ENCODE results near the gene SLC9A8. TPM values are rescaled to one million over a fixed set of nuclear protein-coding genes. Genes with fewer than 3 reads are reported as not detected.

Gene SLC9A8
- total and polyA plus RNA-seq, 9 of the 15 experiments (the other 6 are each of a cell fraction or from before 2014, with no cell fraction given): 0.56 to 9.7 (median 5.0) TPM

DNA sequence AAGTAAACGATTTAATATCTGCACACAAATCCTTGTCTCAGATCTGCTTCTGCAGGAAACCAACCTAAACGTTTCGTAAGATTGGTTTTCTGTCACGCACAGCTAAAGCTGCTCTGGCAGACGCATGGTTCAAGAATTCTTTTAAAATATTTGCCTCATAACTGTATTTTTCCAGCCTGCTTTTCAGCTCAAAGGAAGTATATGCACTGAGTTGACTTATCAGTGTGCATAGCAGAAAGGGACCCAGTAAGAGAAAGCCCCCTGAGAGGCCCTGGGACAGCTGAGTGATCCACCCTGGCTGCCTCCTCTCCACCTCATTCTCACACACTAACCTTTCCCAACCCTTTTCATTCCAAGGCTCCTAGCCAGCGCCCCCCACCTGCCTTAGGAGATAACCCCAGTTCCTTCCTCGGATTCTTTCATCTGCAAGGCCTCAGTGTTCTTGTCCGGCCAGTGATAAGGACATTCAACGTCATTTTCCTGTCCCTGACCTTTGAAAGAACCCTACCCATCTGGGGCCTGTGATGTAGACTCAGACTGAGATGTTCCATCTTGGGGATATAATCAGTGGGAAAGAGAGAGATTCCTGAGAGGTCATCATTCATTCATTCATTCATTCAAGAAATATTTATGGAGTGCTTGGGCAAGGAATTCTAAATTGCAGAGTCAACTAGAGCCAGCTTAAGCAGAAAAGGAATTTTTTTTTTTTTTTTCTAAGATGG lies 22.4 kb upstream of the SLC9A8 start (continued):
- TF ChIP-seq CBX8 (IDR thresholded peaks at IDR 0.05; ENCODE audit: borderline replicate concordance, extremely low read depth, low read depth, low read length, poor library complexity, severe bottlenecking) (no peak), MTA1 (IDR thresholded peaks at IDR 0.05; ENCODE audit: borderline replicate concordance) (peak; percentile 86), FUS (optimal IDR thresholded peaks at IDR 0.05; ENCODE audit: low read depth, low read length) (no peak), KHSRP (IDR thresholded peaks at IDR 0.05) (peak; percentile 69; the same call in 1 of the 2 replicates), SAFB (IDR thresholded peaks at IDR 0.05; ENCODE audit: borderline replicate concordance, low read depth, low read length) (no peak), PCBP2 (IDR thresholded peaks at IDR 0.05; ENCODE audit: low read depth, low read length, poor library complexity, severe bottlenecking) (no peak), CBX3 (IDR thresholded peaks at IDR 0.05; ENCODE audit: borderline replicate concordance in 1 of 2, low read length in 2 of 2) (peak in 1 of 2 experiments; percentile 85; a peak in 2 of 3 replicates), TAF1 (IDR thresholded peaks at IDR 0.05; ENCODE audit: control insufficient read depth, extremely low read depth, insufficient read depth, low read length, severe bottlenecking) (peak; percentile 50), PTTG1 (tag; IDR thresholded peaks at IDR 0.05; ENCODE audit: low read depth) (peak; percentile 62; the same call in 1 of the 2 replicates), NCOA6 (IDR thresholded peaks at IDR 0.05) (no peak), ZNF121 (CRISPR knock-in tag; conservative IDR thresholded peaks at IDR 0.05) (no peak)
- TF ChIP-seq, protein P1, sequence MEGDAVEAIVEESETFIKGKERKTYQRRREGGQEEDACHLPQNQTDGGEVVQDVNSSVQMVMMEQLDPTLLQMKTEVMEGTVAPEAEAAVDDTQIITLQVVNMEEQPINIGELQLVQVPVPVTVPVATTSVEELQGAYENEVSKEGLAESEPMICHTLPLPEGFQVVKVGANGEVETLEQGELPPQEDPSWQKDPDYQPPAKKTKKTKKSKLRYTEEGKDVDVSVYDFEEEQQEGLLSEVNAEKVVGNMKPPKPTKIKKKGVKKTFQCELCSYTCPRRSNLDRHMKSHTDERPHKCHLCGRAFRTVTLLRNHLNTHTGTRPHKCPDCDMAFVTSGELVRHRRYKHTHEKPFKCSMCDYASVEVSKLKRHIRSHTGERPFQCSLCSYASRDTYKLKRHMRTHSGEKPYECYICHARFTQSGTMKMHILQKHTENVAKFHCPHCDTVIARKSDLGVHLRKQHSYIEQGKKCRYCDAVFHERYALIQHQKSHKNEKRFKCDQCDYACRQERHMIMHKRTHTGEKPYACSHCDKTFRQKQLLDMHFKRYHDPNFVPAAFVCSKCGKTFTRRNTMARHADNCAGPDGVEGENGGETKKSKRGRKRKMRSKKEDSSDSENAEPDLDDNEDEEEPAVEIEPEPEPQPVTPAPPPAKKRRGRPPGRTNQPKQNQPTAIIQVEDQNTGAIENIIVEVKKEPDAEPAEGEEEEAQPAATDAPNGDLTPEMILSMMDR (IDR thresholded peaks at IDR 0.05 in 2 of 3, conservative IDR thresholded peaks at IDR 0.05 in 1 of 3; ENCODE audit: insufficient read depth in 2 of 3, low read depth in 1 of 3, low read length in 3 of 3): peak in 2 of 3 experiments; percentile 26 to 49; a peak in 2 of 6 replicates
- TF ChIP-seq, protein P2, sequence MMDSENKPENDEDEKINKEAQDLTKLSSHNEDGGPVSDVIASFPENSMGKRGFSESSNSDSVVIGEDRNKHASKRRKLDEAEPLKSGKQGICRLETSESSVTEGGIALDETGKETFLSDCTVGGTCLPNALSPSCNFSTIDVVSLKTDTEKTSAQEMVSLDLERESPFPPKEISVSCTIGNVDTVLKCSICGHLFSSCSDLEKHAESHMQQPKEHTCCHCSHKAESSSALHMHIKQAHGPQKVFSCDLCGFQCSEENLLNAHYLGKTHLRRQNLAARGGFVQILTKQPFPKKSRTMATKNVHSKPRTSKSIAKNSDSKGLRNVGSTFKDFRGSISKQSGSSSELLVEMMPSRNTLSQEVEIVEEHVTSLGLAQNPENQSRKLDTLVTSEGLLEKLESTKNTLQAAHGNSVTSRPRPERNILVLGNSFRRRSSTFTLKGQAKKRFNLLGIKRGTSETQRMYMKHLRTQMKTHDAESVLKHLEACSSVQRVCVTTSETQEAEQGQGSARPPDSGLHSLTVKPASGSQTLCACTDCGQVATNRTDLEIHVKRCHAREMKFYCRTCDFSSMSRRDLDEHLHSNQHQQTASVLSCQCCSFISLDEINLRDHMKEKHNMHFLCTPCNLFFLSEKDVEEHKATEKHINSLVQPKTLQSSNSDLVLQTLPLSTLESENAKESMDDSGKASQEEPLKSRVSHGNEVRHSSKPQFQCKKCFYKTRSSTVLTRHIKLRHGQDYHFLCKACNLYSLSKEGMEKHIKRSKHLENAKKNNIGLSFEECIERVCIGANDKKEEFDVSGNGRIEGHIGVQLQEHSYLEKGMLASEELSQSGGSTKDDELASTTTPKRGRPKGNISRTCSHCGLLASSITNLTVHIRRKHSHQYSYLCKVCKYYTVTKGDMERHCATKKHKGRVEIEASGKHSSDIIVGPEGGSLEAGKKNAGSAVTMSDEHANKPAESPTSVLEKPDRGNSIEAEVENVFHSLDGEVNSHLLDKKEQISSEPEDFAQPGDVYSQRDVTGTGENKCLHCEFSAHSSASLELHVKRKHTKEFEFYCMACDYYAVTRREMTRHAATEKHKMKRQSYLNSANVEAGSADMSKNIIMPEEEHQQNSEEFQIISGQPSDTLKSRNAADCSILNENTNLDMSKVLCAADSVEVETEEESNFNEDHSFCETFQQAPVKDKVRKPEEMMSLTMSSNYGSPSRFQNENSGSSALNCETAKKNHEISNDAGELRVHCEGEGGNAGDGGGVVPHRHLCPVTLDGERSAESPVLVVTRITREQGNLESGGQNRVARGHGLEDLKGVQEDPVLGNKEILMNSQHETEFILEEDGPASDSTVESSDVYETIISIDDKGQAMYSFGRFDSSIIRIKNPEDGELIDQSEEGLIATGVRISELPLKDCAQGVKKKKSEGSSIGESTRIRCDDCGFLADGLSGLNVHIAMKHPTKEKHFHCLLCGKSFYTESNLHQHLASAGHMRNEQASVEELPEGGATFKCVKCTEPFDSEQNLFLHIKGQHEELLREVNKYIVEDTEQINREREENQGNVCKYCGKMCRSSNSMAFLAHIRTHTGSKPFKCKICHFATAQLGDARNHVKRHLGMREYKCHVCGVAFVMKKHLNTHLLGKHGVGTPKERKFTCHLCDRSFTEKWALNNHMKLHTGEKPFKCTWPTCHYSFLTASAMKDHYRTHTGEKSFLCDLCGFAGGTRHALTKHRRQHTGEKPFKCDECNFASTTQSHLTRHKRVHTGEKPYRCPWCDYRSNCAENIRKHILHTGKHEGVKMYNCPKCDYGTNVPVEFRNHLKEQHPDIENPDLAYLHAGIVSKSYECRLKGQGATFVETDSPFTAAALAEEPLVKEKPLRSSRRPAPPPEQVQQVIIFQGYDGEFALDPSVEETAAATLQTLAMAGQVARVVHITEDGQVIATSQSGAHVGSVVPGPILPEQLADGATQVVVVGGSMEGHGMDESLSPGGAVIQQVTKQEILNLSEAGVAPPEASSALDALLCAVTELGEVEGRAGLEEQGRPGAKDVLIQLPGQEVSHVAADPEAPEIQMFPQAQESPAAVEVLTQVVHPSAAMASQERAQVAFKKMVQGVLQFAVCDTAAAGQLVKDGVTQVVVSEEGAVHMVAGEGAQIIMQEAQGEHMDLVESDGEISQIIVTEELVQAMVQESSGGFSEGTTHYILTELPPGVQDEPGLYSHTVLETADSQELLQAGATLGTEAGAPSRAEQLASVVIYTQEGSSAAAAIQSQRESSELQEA (IDR thresholded peaks at IDR 0.05; ENCODE audit: low read depth): no peak
- TF ChIP-seq, protein P3, sequence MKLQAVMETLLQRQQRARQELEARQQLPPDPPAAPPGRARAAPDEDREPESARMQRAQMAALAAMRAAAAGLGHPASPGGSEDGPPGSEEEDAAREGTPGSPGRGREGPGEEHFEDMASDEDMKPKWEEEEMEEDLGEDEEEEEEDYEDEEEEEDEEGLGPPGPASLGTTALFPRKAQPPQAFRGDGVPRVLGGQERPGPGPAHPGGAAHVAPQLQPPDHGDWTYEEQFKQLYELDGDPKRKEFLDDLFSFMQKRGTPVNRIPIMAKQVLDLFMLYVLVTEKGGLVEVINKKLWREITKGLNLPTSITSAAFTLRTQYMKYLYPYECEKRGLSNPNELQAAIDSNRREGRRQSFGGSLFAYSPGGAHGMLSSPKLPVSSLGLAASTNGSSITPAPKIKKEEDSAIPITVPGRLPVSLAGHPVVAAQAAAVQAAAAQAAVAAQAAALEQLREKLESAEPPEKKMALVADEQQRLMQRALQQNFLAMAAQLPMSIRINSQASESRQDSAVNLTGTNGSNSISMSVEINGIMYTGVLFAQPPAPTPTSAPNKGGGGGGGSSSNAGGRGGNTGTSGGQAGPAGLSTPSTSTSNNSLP (IDR thresholded peaks at IDR 0.05; ENCODE audit: borderline replicate concordance, low read depth, low read length): peak; percentile 65; the same call in 1 of the 2 replicates

All from K562 (cell line).